ENCODE measurements around the gene ADAMTSL1.

ADAMTSL1 gene

DNA sequence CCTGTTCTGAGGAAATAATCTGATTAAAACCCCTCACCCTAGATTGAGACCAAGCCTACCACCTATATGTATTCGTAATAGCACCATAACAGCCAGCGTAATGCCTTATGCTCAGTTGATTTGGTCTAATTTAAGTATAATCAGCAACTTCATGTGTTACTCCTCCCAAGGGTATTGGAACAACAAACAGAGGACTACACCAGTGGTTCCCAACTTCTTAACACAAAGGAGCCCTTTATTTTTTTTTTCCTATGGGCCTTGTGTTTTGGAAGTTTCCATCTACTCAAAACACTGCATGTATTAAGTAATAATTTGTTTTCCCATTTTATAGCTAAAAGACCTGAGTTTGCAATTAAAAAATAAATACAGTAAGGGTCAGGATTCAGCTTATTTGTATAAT is 140.7 kb downstream of the ADAMTSL1 start:
- DNase-seq: no peak

GRCh38 chr9:18616976-18617375 is 143.0 kb downstream of the ADAMTSL1 start:
- no peak for DNase-seq

DNA sequence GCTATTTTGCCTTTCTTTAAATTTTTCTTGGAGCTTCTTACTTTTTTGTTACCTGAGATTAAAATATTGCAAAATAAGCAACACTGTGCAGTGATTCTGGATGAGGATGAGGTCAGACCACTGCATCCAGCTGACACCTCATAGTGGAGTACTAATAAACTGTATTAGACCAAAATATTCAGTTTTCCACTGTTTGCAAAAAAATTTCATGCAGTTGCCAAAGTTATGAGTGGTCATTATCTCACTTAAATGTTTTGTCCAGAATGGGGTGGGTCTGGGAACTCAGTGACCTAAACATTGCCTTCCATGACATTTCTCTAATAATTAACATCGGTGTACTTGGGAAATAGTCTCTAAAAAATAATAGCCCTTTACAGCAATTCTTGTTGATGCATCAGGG is 143.8 kb downstream of the ADAMTSL1 start:
- DNase-seq: no peak

DNA sequence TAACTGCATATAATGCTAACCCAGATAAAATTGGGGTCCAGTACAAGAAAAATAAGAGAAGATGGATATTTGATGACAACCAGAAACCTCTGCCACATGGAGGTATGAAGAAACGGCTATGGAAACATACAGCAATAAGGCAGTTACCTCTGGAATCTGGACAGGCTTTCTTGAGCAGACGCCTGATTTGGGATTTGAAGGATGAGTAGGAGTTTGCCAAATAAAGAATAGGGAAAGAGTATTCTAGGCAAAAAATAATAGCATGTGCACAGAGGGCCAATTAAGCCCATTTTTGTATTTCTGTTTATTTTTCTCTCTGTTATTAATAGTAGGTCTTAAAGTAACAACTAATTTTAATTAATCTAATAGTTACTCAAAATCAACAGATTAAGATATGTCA is 144.9 kb downstream of the ADAMTSL1 start:
- DNase-seq: no peak

GRCh38 chr9:18622186-18622836 is 148.4 kb downstream of the ADAMTSL1 start:
- DNase-seq: no peak

GRCh38 chr9:18623221-18624079 is 149.5 kb downstream of the ADAMTSL1 start:
- no peak for DNase-seq

- no peak for DNase-seq
These were observed 152.2 kb downstream of the ADAMTSL1 start for GRCh38 chr9:18626046-18626698.

DNA sequence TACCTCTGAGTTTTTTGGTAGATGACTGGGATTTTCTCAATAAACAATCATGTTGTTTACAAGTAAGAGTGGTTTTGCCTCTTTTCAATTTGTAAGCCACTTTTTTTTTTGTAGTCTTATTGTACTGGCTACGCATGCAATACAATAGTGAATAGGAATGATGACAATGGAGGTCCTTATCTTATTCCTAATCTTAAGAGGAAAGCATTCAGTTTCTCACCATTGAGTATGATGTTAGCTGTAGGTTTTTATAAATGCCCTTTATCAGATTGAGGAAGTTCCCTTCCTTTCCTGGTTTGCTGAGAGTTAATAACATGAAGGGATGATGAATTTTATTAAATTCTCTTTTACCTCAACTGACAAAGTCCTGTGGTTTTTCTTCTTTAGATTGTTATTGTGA is 155.2 kb downstream of the ADAMTSL1 start:
- DNase-seq: no peak

GRCh38 chr9:18632632-18633403 is 158.9 kb downstream of the ADAMTSL1 start:
- no peak for DNase-seq

GRCh38 chr9:18636781-18637180 is 162.8 kb downstream of the ADAMTSL1 start:
- DNase-seq: no peak

DNA sequence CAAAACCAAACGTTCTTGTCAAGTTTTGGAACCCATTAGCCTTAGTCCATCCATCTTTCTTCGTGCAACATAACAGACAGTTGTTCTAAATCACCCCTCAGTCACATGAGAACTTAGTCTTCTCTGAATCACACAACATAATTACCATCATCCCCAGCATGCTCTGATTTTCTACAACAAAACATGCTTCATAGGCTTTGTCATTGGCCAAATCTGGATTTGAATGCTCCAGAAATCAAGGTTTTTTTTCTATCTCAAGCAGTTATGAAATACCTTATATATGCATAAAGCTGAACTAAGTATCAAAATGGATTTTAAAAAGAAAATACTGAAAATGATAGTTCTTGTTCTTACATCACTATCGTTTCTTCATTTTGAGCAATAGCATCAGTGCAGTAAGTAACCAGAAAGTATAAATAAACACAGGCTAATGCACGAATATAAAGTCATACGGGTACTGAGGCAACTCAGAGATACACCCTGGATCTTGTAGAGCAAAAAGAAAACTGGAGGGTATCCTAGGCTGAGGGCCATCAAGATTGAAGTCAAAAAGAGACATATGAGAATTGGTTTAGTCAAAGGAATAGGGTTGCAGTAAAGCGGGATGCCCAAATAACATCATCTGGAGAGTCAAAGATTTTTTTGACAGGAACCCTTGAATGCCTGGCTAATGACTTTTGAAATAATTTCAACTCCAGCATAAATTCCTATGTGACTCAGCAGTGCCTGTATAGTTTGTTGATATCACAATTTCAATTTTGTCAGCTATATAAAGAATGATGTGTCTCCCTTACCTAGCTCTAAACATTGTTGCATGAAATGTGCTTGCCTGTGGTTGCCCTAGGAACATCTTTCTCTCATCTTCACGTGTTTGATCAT is 164.7 kb downstream of the ADAMTSL1 start:
- DNase-seq: no peak

DNA sequence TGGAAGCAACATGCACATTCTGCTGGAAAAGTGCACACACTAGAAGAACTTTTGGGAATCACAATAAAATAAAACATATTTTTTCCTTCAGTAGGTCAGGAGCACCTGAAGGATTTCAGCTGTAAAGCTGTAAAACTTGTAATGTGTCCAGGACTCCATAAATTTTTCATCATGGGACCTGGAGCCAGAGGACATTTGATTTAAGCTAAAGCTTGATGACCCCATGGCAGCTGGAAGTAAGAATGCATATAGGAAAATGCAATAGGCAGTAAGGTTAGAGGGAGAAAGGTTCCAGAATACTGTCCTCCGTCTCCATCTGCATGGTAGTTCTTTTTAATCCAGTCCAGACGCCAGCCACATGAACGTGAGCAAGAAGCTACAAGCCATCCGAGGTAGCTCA is 166.0 kb downstream of the ADAMTSL1 start:
- no peak for DNase-seq

- no peak for DNase-seq
These were observed 185.1 kb downstream of the ADAMTSL1 start for GRCh38 chr9:18658804-18659705.

DNA sequence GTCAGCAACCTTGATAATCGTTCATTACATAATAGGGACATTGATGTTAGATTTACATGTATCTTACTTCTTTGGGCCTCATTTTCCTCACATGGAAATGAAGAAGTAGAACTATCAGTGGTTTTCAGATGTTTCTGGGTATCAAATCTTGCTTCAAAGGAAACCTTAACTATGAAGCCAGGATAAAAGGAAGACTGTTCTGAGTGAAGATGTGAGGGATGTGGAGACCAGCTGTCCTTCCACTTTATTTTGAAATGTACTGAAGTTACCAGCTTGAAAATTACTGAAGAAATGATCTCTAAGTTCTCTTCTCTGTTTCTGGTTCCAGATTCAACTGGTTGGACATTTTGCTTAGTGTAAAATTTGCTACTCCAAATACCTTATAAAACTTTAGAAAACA is 186.0 kb downstream of the ADAMTSL1 start:
- DNase-seq: no peak

DNA sequence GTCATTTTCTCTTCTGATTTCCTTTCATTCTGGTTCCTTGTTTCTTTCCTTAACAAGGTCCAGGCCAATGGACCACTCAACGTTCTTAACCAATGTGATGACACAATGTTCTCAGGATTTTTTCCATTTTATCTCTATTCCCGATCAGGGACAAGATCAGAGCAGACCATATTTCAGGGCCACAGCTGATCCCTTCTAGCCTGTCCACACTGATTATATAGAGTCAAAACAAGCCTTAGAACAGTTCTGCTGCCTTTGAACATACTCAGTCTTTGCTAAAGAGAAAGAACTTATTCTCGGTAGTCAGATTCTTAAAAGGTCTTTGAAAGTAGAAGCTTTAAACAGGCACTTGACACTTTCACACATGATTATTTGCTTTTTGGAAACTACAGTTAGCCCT is 188.4 kb downstream of the ADAMTSL1 start:
- DNase-seq: no peak

DNA sequence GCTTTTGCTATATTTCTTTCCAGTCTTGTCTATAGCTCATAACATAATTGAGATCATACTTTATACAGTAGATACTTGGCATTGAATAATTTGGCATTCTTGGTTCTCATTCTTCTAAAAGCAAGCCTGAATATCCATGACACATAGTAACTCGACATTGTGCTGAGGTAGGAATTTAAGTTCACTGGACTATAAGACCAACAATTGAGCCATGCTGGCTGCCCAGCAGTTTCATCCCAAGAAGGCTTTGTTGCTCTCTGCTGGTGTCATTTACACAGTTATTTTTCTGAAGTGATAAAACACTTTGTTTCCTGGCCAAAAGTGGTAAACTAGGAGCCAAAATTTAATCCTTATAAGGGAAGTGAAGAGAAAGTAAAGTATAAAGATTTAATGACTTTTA is 192.0 kb downstream of the ADAMTSL1 start:
- no peak for DNase-seq

DNA sequence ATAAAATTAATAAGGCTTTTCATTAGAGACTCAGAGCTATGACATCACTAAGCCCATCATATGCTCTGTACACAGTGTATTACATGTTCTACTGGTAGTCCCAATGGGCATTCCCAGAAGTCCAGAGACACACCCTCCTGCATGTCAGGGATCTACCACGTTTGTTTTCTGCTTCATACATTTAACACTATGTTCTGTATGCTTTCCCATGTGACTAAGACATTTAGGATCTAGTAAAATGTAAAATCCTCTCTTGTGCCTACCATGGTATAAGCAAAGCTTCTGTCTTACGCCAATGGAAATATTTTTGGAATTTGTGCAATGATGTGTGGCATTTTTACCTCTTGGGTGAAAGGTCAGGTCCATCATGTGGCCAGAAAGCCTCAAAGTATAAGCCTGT is 192.4 kb downstream of the ADAMTSL1 start:
- DNase-seq: no peak

- DNase-seq: no peak
These were observed 193.2 kb downstream of the ADAMTSL1 start for GRCh38 chr9:18666986-18667772.

DNA sequence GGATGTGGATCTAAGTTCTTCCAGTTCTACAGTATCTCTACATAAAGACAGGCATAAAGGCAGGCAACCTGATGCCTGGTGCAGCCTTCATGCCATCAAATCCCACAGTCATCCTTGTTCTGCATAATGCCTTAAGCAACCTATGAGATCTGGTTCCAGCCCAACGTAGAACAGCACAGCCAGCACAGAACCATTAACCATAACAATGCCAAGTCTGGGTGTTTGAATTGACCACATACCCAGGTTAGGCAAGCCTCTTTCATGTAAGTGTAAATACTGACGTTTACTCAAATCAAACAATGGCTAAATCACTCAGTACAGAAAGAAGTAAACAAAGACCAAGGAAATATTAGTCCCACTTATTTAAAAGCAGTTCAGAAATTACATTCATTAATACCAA is 195.0 kb downstream of the ADAMTSL1 start:
- DNase-seq: no peak

GRCh38 chr9:18672706-18673105 is 198.8 kb downstream of the ADAMTSL1 start:
- DNase-seq: no peak

Data from hippocampal formation (tissue), 2 donors.